Skin of body (tissue), 3 donors: ENCODE data around the gene IL12RB2. TPM values are rescaled to one million over a fixed set of nuclear protein-coding genes. Genes with fewer than 3 reads are reported as not detected.
"Not testable (repeated sequence)": the region's sequence is repeated elsewhere in the genome, so short reads cannot be mapped to it uniquely, and the experiment has no call there.

Experiments used
- DNase-seq: peaks from one replicate; lab custom pipeline; 2025; lab: John Stamatoyannopoulos, UW
- small RNA-seq: library from RNA; depleted of rRNA; stranded (forward); fragments of <200 nt; gene quantifications from one replicate; pipeline ENCODE3, GENCODE V24; 2014; ENCODE audit warnings: low replicate concordance
- total RNA-seq: library from RNA; depleted of rRNA; stranded (reverse); fragments of >200 nt; gene quantifications from one replicate; pipeline ENCODE4 v1.2.3, GENCODE V29; 2014

IL12RB2 gene
- total RNA-seq, 1 donor from 2014 or later = 2.2 TPM

GRCh38 chr1:67430358-67431155, 122.9 kb downstream of the IL12RB2 start, which contains the start of gene SERBP1:
TSS of gene SERBP1 (minus strand) at chr1:67430402. CDS start at chr1:67430300, 102 bp downstream.
- DNase-seq = peak; percentile 98

- DNase-seq = no peak
Measured at GRCh38 chr1:67431156-67431765, 123.6 kb downstream of the IL12RB2 start.

GRCh38 chr1:67431869-67432578, 124.4 kb downstream of the IL12RB2 start:
- no peak for DNase-seq

- no peak for DNase-seq
Measured at GRCh38 chr1:67432745-67433144, 125.1 kb downstream of the IL12RB2 start.

- DNase-seq = no peak
Measured at GRCh38 chr1:67433837-67434236, 126.2 kb downstream of the IL12RB2 start.

GRCh38 chr1:67434491-67434890, 126.8 kb downstream of the IL12RB2 start:
- DNase-seq = peak; percentile 75

GRCh38 chr1:67436511-67437055, 128.9 kb downstream of the IL12RB2 start:
- no peak for DNase-seq

- DNase-seq = no peak
Measured at GRCh38 chr1:67437961-67438360, 130.3 kb downstream of the IL12RB2 start.

GRCh38 chr1:67439277-67440029, 131.8 kb downstream of the IL12RB2 start:
- DNase-seq = no peak

GRCh38 chr1:67440339-67440738, 132.7 kb downstream of the IL12RB2 start:
- no peak for DNase-seq

GRCh38 chr1:67441183-67441582, 133.5 kb downstream of the IL12RB2 start:
- no peak for DNase-seq

GRCh38 chr1:67441739-67442281, 134.1 kb downstream of the IL12RB2 start:
- no peak for DNase-seq

GRCh38 chr1:67446014-67446413, 138.3 kb downstream of the IL12RB2 start:
- not testable (repeated sequence) for DNase-seq

Small RNAs within 50 kb of the gene (small RNA-seq; reads per million reads assigned to genes)
- gene RNU4ATAC4P (0.14 reads per million), gene RNU6-387P (not detected)

Other genes starting within 250 kb of the IL12RB2 start
- not detected for gene C1orf141, start 172.9 kb upstream of the IL12RB2 start, total RNA-seq
- gene IL23R, start 141.4 kb upstream of the IL12RB2 start, total RNA-seq = not detected
- 210 TPM for gene SERBP1, start 122.5 kb downstream of the IL12RB2 start, total RNA-seq